Right ventricle myocardium superior (tissue), 1 donor: ENCODE results near the gene AIFM1. TPM values are rescaled to one million over a fixed set of nuclear protein-coding genes. Genes with fewer than 3 reads are reported as not detected.

Experiments used
- ATAC-seq: fragments of 200-7000 bp; cut with Tn5 transposase; one replicate; pipeline ENCODE4 v1.9.1; 2020; ENCODE audit warnings: mild to moderate bottlenecking; ENCODE audit not compliant: poor library complexity
- DNase-seq: peaks from one replicate; pipeline ENCODE4 v3.0.0-alpha.2; 2020
- intact Hi-C: fragments of 100-400 bp; cut with DNase I; formaldehyde crosslinking; loops from one replicate; pipeline ENCODE4 v1.11.2; 2022
- total RNA-seq: library from RNA; stranded (reverse); fragmentation: NEBNext Ultra II Directional; extraction: Animal tissue kit (Norgen Biotek cat#: 25700); gene quantifications from one replicate; pipeline ENCODE4 v1.2.1, GENCODE V29; 2021
- donor health status: DM: no; HTN: yes; CAD: no; lungs with severe emphysema.

AIFM1 gene
- total RNA-seq, 1 donor from 2014 or later = 142 TPM

- intact Hi-C loops = loop anchor here (5.0 kb wide), 2 partner anchors 40 to 105 kb away; no protein-coding TSS in a partner anchor
- DNase-seq = peak; percentile 64
- ATAC-seq = peak; percentile 42
Observed at GRCh38 chrX:130082244-130083106, 83.2 kb downstream of the AIFM1 start.

- DNase-seq = no peak
- no peak for ATAC-seq
Observed at GRCh38 chrX:130081421-130082045, 84.1 kb downstream of the AIFM1 start.

GRCh38 chrX:130080791-130081367, 84.8 kb downstream of the AIFM1 start:
- ATAC-seq = no peak
- intact Hi-C loops = loop anchor here (5.0 kb wide), 2 partner anchors 41 to 106 kb away; no protein-coding TSS in a partner anchor
- DNase-seq = no peak

More at GRCh38 chrX:130081421-130082045, 84.1 kb downstream of the AIFM1 start:
- intact Hi-C loops = loop anchor here (5.0 kb wide), 2 partner anchors 41 to 106 kb away; no protein-coding TSS in a partner anchor

GRCh38 chrX:130079824-130080406, 85.7 kb downstream of the AIFM1 start:
- intact Hi-C loops = loop anchor here (5.0 kb wide), 2 partner anchors 42 to 107 kb away; no protein-coding TSS in a partner anchor
- ATAC-seq = peak; percentile 82
- peak; percentile 44 for DNase-seq

Other genes with a start within 250 kb of the AIFM1 start
- 10.1 TPM for gene BCORL1, start 183.2 kb downstream of the AIFM1 start, total RNA-seq
- 2.0 TPM for gene ELF4, start 55.3 kb downstream of the AIFM1 start, total RNA-seq
- gene RAB33A, start 6.1 kb upstream of the AIFM1 start, total RNA-seq = 0.24 TPM
- 1.0 TPM for gene ZNF280C, start 103.1 kb upstream of the AIFM1 start, total RNA-seq
- 4.6 TPM for gene SLC25A14, start 174.1 kb upstream of the AIFM1 start, total RNA-seq
- not detected for gene GPR119, start 219.8 kb upstream of the AIFM1 start, total RNA-seq
- 10.9 TPM for gene RBMX2, start 236.1 kb upstream of the AIFM1 start, total RNA-seq